KMS-11 (cell line): ENCODE results near the gene GAA.

Experiments used
- H2AFZ ChIP-seq: fragments of 200-600 bp; sonication (generic); 2 replicates; pipeline ENCODE4 v1.6.1; 2016; ENCODE audit warnings: antibody characterized with exemption, mixed run types, low read depth
- H3K27ac ChIP-seq: fragments of 200-600 bp; sonication (generic); 2 replicates; pipeline ENCODE4 v1.6.1; 2016; ENCODE audit warnings: mild to moderate bottlenecking, mixed run types
- H3K27me3 ChIP-seq: fragments of 200-600 bp; sonication (generic); 2 replicates; pipeline ENCODE4 v1.6.1; 2017; ENCODE audit warnings: mild to moderate bottlenecking, low read depth, mixed run types, moderate library complexity; ENCODE audit not compliant: insufficient read depth
- H3K36me3 ChIP-seq: fragments of 200-600 bp; sonication (generic); 2 replicates; pipeline ENCODE4 v1.6.1; 2017; ENCODE audit warnings: mild to moderate bottlenecking, mixed run types; ENCODE audit not compliant: insufficient read depth
- H3K4me1 ChIP-seq: fragments of 200-600 bp; sonication (generic); 2 replicates; pipeline ENCODE4 v1.6.1; 2016; ENCODE audit warnings: mild to moderate bottlenecking, low read depth, mixed run types; ENCODE audit not compliant: poor library complexity, severe bottlenecking
- H3K4me2 ChIP-seq: fragments of 200-600 bp; sonication (generic); 2 replicates; pipeline ENCODE4 v1.7.0; 2016; ENCODE audit warnings: mild to moderate bottlenecking, mixed run types
- H3K4me3 ChIP-seq: fragments of 200-600 bp; sonication (generic); IDR thresholded peaks from 2 replicates; pipeline ENCODE4 v1.6.1; 2017; ENCODE audit warnings: low read depth, low read length, mixed read lengths; ENCODE audit not compliant: insufficient read depth
- H3K79me2 ChIP-seq: fragments of 200-600 bp; sonication (generic); 2 replicates; pipeline ENCODE4 v1.6.1; 2016; ENCODE audit warnings: low read depth, mixed run types; ENCODE audit not compliant: insufficient read depth
- H3K9ac ChIP-seq: fragments of 200-600 bp; sonication (generic); 2 replicates; pipeline ENCODE4 v1.6.1; 2016; ENCODE audit warnings: mild to moderate bottlenecking, mixed run types
- H4K20me1 ChIP-seq: fragments of 200-600 bp; sonication (generic); 2 replicates; pipeline ENCODE4 v1.6.1; 2016; ENCODE audit warnings: mild to moderate bottlenecking, mixed run types; ENCODE audit not compliant: insufficient read depth
- TF ChIP-seq, protein P1 (sequence below): fragments of 200-600 bp; sonication (generic); conservative IDR thresholded peaks from 2 replicates; pipeline ENCODE4 v1.6.1; 2017; ENCODE audit warnings: low read depth, mild to moderate bottlenecking, antibody characterized with exemption, low read length, moderate library complexity, mixed read lengths

GAA gene

DNA sequence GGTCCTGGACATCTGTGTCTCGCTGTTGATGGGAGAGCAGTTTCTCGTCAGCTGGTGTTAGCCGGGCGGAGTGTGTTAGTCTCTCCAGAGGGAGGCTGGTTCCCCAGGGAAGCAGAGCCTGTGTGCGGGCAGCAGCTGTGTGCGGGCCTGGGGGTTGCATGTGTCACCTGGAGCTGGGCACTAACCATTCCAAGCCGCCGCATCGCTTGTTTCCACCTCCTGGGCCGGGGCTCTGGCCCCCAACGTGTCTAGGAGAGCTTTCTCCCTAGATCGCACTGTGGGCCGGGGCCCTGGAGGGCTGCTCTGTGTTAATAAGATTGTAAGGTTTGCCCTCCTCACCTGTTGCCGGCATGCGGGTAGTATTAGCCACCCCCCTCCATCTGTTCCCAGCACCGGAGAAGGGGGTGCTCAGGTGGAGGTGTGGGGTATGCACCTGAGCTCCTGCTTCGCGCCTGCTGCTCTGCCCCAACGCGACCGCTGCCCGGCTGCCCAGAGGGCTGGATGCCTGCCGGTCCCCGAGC, 17.9 kb downstream of the GAA start:
- H3K4me1 ChIP-seq, result no peaks in the 10 kb centered on the region
- H3K36me3 ChIP-seq, result no peaks in the 10 kb centered on the region
- no peak overlapping the region for H3K9ac ChIP-seq
- H2AFZ ChIP-seq, result no peak overlapping the region
- H3K27ac ChIP-seq, result no peak overlapping the region
- TF ChIP-seq, protein P1, sequence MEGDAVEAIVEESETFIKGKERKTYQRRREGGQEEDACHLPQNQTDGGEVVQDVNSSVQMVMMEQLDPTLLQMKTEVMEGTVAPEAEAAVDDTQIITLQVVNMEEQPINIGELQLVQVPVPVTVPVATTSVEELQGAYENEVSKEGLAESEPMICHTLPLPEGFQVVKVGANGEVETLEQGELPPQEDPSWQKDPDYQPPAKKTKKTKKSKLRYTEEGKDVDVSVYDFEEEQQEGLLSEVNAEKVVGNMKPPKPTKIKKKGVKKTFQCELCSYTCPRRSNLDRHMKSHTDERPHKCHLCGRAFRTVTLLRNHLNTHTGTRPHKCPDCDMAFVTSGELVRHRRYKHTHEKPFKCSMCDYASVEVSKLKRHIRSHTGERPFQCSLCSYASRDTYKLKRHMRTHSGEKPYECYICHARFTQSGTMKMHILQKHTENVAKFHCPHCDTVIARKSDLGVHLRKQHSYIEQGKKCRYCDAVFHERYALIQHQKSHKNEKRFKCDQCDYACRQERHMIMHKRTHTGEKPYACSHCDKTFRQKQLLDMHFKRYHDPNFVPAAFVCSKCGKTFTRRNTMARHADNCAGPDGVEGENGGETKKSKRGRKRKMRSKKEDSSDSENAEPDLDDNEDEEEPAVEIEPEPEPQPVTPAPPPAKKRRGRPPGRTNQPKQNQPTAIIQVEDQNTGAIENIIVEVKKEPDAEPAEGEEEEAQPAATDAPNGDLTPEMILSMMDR, result no peak
- H3K4me2 ChIP-seq, result no peak overlapping the region
- no peaks in the 10 kb centered on the region for H3K79me2 ChIP-seq
- H4K20me1 ChIP-seq, result no peaks in the 10 kb centered on the region
- H3K4me3 ChIP-seq, result no peak overlapping the region
- no peaks in the 10 kb centered on the region for H3K27me3 ChIP-seq

DNA sequence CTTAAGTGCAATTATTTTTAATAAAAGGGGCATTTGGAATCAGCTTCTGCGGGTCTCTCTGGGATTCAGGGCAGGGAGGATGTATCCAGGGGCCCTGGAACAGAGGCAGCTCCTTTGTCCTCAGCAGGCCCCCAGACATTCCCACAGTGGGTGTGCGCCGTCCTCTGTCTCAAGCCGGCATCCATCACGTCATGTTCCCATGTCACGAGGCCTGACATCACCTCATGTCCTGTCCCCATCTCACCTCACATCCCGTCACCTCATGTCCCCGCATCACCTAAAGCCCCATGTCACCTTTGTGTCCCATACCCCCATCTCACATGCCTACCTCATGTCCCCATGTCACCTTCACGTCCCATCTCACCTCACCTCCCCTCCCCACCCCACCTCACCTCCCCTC, 18.5 kb downstream of the GAA start:
- Histone ChIP-seq H4K20me1 (no peaks in the 10 kb centered on the region), H3K27me3 (no peaks in the 10 kb centered on the region), H3K36me3 (no peaks in the 10 kb centered on the region), H3K4me3 (no peak overlapping the region), H3K4me2 (no peak overlapping the region), H3K27ac (no peak overlapping the region), H3K4me1 (no peaks in the 10 kb centered on the region), H2AFZ (no peak overlapping the region), H3K9ac (no peak overlapping the region), H3K79me2 (no peaks in the 10 kb centered on the region)
- TF ChIP-seq, protein P1, result no peak

GRCh38 chr17:80122026-80122575, 20.7 kb downstream of the GAA start:
- H2AFZ ChIP-seq, result no peak overlapping the region
- TF ChIP-seq, protein P1, result no peak
- H3K79me2 ChIP-seq, result no peaks in the 10 kb centered on the region
- no peak overlapping the region for H3K4me2 ChIP-seq
- 0 out of 2 replicates have a peak, but pooled peaks cover 2% of the 10 kb centered on the region for H3K27me3 ChIP-seq
- H3K4me3 ChIP-seq, result no peak overlapping the region
- no peaks in the 10 kb centered on the region for H4K20me1 ChIP-seq
- H3K27ac ChIP-seq, result no peak overlapping the region
- no peak overlapping the region for H3K9ac ChIP-seq
- no peaks in the 10 kb centered on the region for H3K36me3 ChIP-seq
- H3K4me1 ChIP-seq, result no peaks in the 10 kb centered on the region

- Histone ChIP-seq H3K9ac (no peak overlapping the region), H3K27me3 (peaks cover 2% of the 10 kb centered on the region; the same call in 1 of the 2 replicates), H3K4me1 (no peaks in the 10 kb centered on the region), H2AFZ (no peak overlapping the region), H3K36me3 (no peaks in the 10 kb centered on the region), H3K27ac (no peak overlapping the region), H3K79me2 (no peaks in the 10 kb centered on the region), H3K4me2 (no peak overlapping the region), H4K20me1 (no peaks in the 10 kb centered on the region), H3K4me3 (no peak overlapping the region)
- TF ChIP-seq, protein P1, result no peak
Observed at GRCh38 chr17:80122926-80123505, 21.6 kb downstream of the GAA start.
